Measurements from ENCODE around the gene INSL3.
"Not testable (repeated sequence)": the region's sequence is repeated elsewhere in the genome, so short reads cannot be mapped to it uniquely, and the experiment has no call there.

GRCh38 chr19:17798599-17798998 is 22.7 kb downstream of the INSL3 start:
- TF ChIP-seq CTCF (IDR thresholded peaks at IDR 0.05; ENCODE audit: low read length); EZH2 (optimal IDR thresholded peaks at IDR 0.05; ENCODE audit: low read depth, low read length); EZH2phosphoT487 (IDR thresholded peaks at IDR 0.05; ENCODE audit: low read length): not testable (repeated sequence)
